HL-60 (cell line): Measurements from ENCODE around the gene PKD1.

ENCODE experiments used
- GABPA ChIP-seq: IDR thresholded peaks from 2 replicates; pipeline ENCODE4 v1.6.1; 2012; ENCODE audit warnings: low read depth
- TF ChIP-seq, protein P1 (sequence below): IDR thresholded peaks from one replicate; pipeline ENCODE4 v1.5.1; 2011; ENCODE audit warnings: low read length, control low read depth, inconsistent platforms; ENCODE audit not compliant: insufficient read depth

- TF ChIP-seq, protein P1, sequence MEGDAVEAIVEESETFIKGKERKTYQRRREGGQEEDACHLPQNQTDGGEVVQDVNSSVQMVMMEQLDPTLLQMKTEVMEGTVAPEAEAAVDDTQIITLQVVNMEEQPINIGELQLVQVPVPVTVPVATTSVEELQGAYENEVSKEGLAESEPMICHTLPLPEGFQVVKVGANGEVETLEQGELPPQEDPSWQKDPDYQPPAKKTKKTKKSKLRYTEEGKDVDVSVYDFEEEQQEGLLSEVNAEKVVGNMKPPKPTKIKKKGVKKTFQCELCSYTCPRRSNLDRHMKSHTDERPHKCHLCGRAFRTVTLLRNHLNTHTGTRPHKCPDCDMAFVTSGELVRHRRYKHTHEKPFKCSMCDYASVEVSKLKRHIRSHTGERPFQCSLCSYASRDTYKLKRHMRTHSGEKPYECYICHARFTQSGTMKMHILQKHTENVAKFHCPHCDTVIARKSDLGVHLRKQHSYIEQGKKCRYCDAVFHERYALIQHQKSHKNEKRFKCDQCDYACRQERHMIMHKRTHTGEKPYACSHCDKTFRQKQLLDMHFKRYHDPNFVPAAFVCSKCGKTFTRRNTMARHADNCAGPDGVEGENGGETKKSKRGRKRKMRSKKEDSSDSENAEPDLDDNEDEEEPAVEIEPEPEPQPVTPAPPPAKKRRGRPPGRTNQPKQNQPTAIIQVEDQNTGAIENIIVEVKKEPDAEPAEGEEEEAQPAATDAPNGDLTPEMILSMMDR = no peak
- no peak for TF ChIP-seq GABPA
These were observed 71.2 kb downstream of the PKD1 start for GRCh38 chr16:2064368-2064945.
